ENCODE data around the gene CRYBG1. TPM values are rescaled to one million over a fixed set of nuclear protein-coding genes. Genes with fewer than 3 reads are reported as not detected.

CRYBG1 gene
- polyA plus RNA-seq, 2 of the 4 experiments (the other 2 are of a cell fraction) = 0.31 to 0.37 TPM

DNA sequence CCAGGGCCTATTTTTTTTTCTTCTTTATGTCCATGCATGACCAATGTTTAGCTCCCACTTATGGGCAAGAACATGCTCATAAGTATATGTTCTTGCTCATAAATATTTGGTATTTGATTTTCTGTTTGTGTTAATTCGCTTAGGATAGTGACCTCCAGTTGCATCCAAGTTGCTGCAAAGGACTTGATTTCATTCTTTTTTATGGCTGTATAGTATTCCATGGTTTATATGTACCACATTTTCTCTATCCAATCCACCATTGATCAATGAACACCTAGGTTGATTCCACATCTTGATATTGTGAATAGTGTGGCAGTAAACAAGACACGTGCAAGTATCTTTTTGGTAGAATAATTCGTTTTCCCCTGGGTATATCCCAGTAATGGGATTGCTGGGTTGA is 190.6 kb downstream of the CRYBG1 start:
- Histone ChIP-seq H3K4me2 (no peak overlapping the region), H3K4me3 (no peak overlapping the region), H3K9me3 (no peaks in the 10 kb centered on the region), H3K4me1 (peaks cover 23% of the 10 kb centered on the region; the same call in 2 of the 3 replicates), H3K27ac (no peak overlapping the region)
- TF ChIP-seq EHF (CRISPR knock-in tag; IDR thresholded peaks at IDR 0.05) = no peak
- no peak for TF ChIP-seq ZSCAN20 (CRISPR knock-in tag; IDR thresholded peaks at IDR 0.05)
- TF ChIP-seq EP300 (IDR thresholded peaks at IDR 0.05) = no peak
- WGBS (ENCODE audit: missing lambda C conversion rate) = 82% methylated on average over 3 of the region's 3 CpGs
- ChIA-PET CTCF (interaction anchor here (1.6 kb wide), 1 partner anchor 10 kb away, joined by 4 read pairs; no protein-coding TSS in a partner anchor), POLR2A (no interaction called here)
- ATAC-seq = no peak
- DNase-seq (ENCODE audit: low read depth in 1 of 2, low spot score in 1 of 2) = no peak
- FAIRE-seq = no peak

GRCh38 chr6:106553440-106553839 is 192.9 kb downstream of the CRYBG1 start:
- TF ChIP-seq CHD2 (IDR thresholded peaks at IDR 0.05; ENCODE audit: low read length, partially characterized antibody) (no peak), POLR2A (IDR thresholded peaks at IDR 0.05; ENCODE audit: low read length) (no peak), HOXA7 (CRISPR knock-in tag; IDR thresholded peaks at IDR 0.05) (no peak), KDM5A (IDR thresholded peaks at IDR 0.05) (no peak), MYC (IDR thresholded peaks at IDR 0.05; ENCODE audit: borderline replicate concordance, low read length) (no peak), HOXB5 (CRISPR knock-in tag; IDR thresholded peaks at IDR 0.05) (no peak), JUN (IDR thresholded peaks at IDR 0.05) (no peak), FOXS1 (CRISPR knock-in tag; IDR thresholded peaks at IDR 0.05) (no peak), NFE2L2 (conservative IDR thresholded peaks at IDR 0.05; ENCODE audit: low read length) (no peak)
- TF ChIP-seq, protein P1, sequence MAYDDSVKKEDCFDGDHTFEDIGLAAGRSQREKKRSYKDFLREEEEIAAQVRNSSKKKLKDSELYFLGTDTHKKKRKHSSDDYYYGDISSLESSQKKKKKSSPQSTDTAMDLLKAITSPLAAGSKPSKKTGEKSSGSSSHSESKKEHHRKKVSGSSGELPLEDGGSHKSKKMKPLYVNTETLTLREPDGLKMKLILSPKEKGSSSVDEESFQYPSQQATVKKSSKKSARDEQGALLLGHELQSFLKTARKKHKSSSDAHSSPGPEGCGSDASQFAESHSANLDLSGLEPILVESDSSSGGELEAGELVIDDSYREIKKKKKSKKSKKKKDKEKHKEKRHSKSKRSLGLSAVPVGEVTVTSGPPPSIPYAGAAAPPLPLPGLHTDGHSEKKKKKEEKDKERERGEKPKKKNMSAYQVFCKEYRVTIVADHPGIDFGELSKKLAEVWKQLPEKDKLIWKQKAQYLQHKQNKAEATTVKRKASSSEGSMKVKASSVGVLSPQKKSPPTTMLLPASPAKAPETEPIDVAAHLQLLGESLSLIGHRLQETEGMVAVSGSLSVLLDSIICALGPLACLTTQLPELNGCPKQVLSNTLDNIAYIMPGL (CRISPR knock-in tag; IDR thresholded peaks at IDR 0.05; ENCODE audit: borderline replicate concordance) = no peak
- H3K4me3 ChIP-seq = no peak overlapping the region
- FAIRE-seq (no peak), ATAC-seq (no peak), DNase-seq (ENCODE audit: low read depth in 1 of 2, low spot score in 1 of 2) (no peak)
- H3K27ac ChIP-seq = no peak overlapping the region
- no peak overlapping the region for H3K4me2 ChIP-seq
- ChIA-PET CTCF (interaction anchor here (1.3 to 17.8 kb wide), 6 partner anchors 13 to 444 kb away, joined by 3 to 195 read pairs (median 5); no protein-coding TSS in a partner anchor), POLR2A (no interaction called here)
- peaks cover 15% of the 10 kb centered on the region for H3K4me1 ChIP-seq
- WGBS (ENCODE audit: missing lambda C conversion rate) = 97% methylated on average over 5 of the region's 5 CpGs
- H3K9me3 ChIP-seq = no peaks in the 10 kb centered on the region

- H3K4me3 ChIP-seq = no peak overlapping the region
- no peak for TF ChIP-seq CBX8 (IDR thresholded peaks at IDR 0.05)
- no peak for TF ChIP-seq NR3C1 (IDR thresholded peaks at IDR 0.05)
- TF ChIP-seq CHD4 (IDR thresholded peaks at IDR 0.05; ENCODE audit: borderline replicate concordance) = no peak
- TF ChIP-seq CBX2 (IDR thresholded peaks at IDR 0.05; ENCODE audit: borderline replicate concordance, low read depth) = no peak
- TF ChIP-seq, protein P2, sequence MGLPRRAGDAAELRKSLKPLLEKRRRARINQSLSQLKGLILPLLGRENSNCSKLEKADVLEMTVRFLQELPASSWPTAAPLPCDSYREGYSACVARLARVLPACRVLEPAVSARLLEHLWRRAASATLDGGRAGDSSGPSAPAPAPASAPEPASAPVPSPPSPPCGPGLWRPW (IDR thresholded peaks at IDR 0.05) = no peak
- TF ChIP-seq HOXB5 (CRISPR knock-in tag; IDR thresholded peaks at IDR 0.05) = no peak
- TF ChIP-seq, protein P1 (CRISPR knock-in tag; IDR thresholded peaks at IDR 0.05; ENCODE audit: borderline replicate concordance) = no peak
- no peak for TF ChIP-seq BHLHE40 (IDR thresholded peaks at IDR 0.05; ENCODE audit: low read depth, low read length)
- no peak overlapping the region for H3K4me2 ChIP-seq
- H3K4me1 ChIP-seq = peaks cover 22% of the 10 kb centered on the region
- WGBS (ENCODE audit: missing lambda C conversion rate) = 61% methylated on average over 5 of the region's 5 CpGs
- no peak overlapping the region for H3K27ac ChIP-seq
- POLR2A ChIA-PET = no interaction called here
- CTCF ChIA-PET = interaction anchor here (0.6 to 17.8 kb wide), 7 partner anchors 10 to 113 kb away, joined by 3 to 195 read pairs (median 3); no protein-coding TSS in a partner anchor
- FAIRE-seq = no peak
- ATAC-seq = no peak
- DNase-seq (ENCODE audit: low read depth in 1 of 2, low spot score in 1 of 2) = no peak
- no peaks in the 10 kb centered on the region for H3K9me3 ChIP-seq
These were observed 195.2 kb downstream of the CRYBG1 start for GRCh38 chr6:106555767-106556166.

Measured in A549 (cell line).